ENCODE measurements around the gene NOXO1. TPM values are rescaled to one million over a fixed set of nuclear protein-coding genes. Genes with fewer than 3 reads are reported as not detected.

NOXO1 gene
- total and polyA plus RNA-seq, 9 of the 15 experiments (the other 6 are each of a cell fraction or from before 2014, with no cell fraction given) = not detected

DNA sequence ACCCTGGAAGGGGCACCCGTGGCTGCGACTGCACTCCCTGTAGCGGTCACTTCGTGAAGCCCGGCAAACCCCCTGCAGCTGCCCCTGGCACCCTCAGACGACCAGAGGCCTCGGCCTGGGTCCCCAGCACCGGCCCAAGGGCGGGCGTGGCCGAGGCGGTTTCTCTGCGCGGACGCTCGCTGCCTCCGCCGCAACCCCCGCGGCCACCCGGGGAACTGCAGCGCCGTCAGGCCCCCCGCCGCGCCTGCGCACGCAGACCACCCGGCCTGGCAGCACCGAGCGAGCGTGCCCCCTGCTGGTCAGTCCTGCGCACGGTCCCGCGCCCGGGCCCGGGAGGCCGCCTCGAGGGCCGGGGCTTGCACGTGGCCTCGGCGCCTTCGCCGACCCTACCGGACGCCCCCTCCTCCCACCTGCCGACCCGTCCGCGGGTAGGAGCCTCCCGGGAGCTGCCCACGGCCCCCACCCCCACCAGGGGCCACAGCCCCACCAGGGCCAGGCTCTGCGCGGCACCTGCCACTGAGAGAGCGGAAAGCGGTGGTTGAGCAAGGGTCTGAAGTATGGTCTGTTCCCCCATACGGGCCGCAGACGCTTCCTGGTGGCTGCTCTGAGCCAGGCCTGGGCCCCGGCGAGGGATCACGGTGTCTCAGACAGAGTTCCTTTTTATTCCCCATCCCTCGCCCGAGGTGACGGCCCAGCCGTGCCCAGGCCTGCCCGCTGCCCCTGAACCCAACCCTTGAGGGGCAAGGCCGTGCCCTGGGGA, 51.5 kb downstream of the NOXO1 start:
- peak overlapping the region; percentile 59 for H3K4me2 ChIP-seq (ENCODE audit: insufficient read depth, low read length)
- no peaks in the 10 kb centered on the region for H3K27me3 ChIP-seq (ENCODE audit: control insufficient read depth in 2 of 2, insufficient read depth in 2 of 2, low read length in 2 of 2)
- H3K36me3 ChIP-seq (ENCODE audit: control insufficient read depth, insufficient read depth, low read length) = no peaks in the 10 kb centered on the region
- ChIA-PET POLR2A (interaction anchor here (0.9 to 1.4 kb wide), 2 partner anchors 64 to 147 kb away, joined by 4 to 5 read pairs; partner anchors contain the start of genes NUBP2 and SPSB3), CTCF (ENCODE audit: low intra/inter-chr PET ratio) (interaction anchor here (0.6 to 3.4 kb wide), 7 partner anchors 58 to 683 kb away, joined by 3 to 51 read pairs (median 8); partner anchors contain the start of genes EME2, MEIOB and MRPS34)
- FAIRE-seq = peak; percentile 73
- no peaks in the 10 kb centered on the region for H3K79me2 ChIP-seq (ENCODE audit: control insufficient read depth, insufficient read depth, low read length)
- H4K20me1 ChIP-seq (replicated peaks; ENCODE audit: control insufficient read depth, insufficient read depth, low read length) = no peaks in the 10 kb centered on the region
- DNase-seq (ENCODE audit: extremely low read depth in 1 of 4, low spot score in 3 of 4) = peak; percentile 92 to 99 (median 96)
- WGBS (ENCODE audit: insufficient coverage, low coverage, missing lambda C conversion rate) = 13% methylated on average over 51 of the region's 70 CpGs
- peak overlapping the region; percentile 44 for H3K4me3 ChIP-seq
- peak; percentile 96 for ATAC-seq
- no peaks in the 10 kb centered on the region for H3K9me3 ChIP-seq (replicated peaks; ENCODE audit: control insufficient read depth, insufficient read depth, low read depth, low read length)
- peak overlapping the region; percentile 61 to 93; a peak in 3 of 4 replicates for H3K9ac ChIP-seq (ENCODE audit: insufficient read depth in 1 of 2, low read depth in 2 of 2, low read length in 2 of 2)
- H3K9me1 ChIP-seq (ENCODE audit: control insufficient read depth, insufficient read depth, low read length) = no peaks in the 10 kb centered on the region
- in situ Hi-C loops (cut with MboI) (loop anchor here (5.0 kb wide), 1 partner anchor 147 kb away; the partner anchor contains the start of genes NUBP2 and SPSB3), intact Hi-C loops (cut with micrococcal nuclease) (loop anchor here (2.0 kb wide), 1 partner anchor 65 kb away; no protein-coding TSS in a partner anchor)
- peak overlapping the region; percentile 95 for H2AFZ ChIP-seq (ENCODE audit: low read depth, low read length)
- peaks cover 4 to 39% of the 10 kb centered on the region in 2 experiments; a peak in 3 of 5 replicates for H3K4me1 ChIP-seq (replicated peaks in 1 of 2; ENCODE audit: control insufficient read depth in 2 of 2, insufficient read depth in 2 of 2, low read length in 2 of 2)
- no TSS peak for BruUV-seq (replicated peaks)
- peak overlapping the region; percentile 66 for H3K27ac ChIP-seq (ENCODE audit: extremely low read depth, low read depth, low read length)
- 0 out of 2 replicates have a peak, but pooled peaks have one; percentile 39 for TF ChIP-seq SAFB (IDR thresholded peaks at IDR 0.05; ENCODE audit: borderline replicate concordance, low read depth, low read length)
- TF ChIP-seq, protein P1, sequence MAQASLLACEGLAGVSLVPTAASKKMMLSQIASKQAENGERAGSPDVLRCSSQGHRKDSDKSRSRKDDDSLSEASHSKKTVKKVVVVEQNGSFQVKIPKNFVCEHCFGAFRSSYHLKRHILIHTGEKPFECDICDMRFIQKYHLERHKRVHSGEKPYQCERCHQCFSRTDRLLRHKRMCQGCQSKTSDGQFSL (CRISPR knock-in tag; IDR thresholded peaks at IDR 0.05) = no peak; the same call in 1 of the 2 replicates
- TF ChIP-seq, protein P1 (tag; IDR thresholded peaks at IDR 0.05) = 0 out of 4 replicates have a peak, but pooled peaks of 1 of the 2 experiments have one; percentile 27
- TF ChIP-seq, protein P2, sequence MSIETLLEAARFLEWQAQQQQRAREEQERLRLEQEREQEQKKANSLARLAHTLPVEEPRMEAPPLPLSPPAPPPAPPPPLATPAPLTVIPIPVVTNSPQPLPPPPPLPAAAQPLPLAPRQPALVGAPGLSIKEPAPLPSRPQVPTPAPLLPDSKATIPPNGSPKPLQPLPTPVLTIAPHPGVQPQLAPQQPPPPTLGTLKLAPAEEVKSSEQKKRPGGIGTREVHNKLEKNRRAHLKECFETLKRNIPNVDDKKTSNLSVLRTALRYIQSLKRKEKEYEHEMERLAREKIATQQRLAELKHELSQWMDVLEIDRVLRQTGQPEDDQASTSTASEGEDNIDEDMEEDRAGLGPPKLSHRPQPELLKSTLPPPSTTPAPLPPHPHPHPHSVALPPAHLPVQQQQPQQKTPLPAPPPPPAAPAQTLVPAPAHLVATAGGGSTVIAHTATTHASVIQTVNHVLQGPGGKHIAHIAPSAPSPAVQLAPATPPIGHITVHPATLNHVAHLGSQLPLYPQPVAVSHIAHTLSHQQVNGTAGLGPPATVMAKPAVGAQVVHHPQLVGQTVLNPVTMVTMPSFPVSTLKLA (conservative IDR thresholded peaks at IDR 0.05) = peak in 1 of 2 experiments; percentile 71; a peak in 2 of 4 replicates
- TF ChIP-seq MAZ (CRISPR knock-in tag; conservative IDR thresholded peaks at IDR 0.05 in 1 of 2, IDR thresholded peaks at IDR 0.05 in 1 of 2) = peak; percentile 59 to 79; a peak in 3 of 4 replicates
- 0 out of 2 replicates have a peak, but pooled peaks have one; percentile 17 for TF ChIP-seq MYNN (IDR thresholded peaks at IDR 0.05)
- TF ChIP-seq MYNN (CRISPR knock-in tag; IDR thresholded peaks at IDR 0.05) = no peak
- TF ChIP-seq, protein P3, sequence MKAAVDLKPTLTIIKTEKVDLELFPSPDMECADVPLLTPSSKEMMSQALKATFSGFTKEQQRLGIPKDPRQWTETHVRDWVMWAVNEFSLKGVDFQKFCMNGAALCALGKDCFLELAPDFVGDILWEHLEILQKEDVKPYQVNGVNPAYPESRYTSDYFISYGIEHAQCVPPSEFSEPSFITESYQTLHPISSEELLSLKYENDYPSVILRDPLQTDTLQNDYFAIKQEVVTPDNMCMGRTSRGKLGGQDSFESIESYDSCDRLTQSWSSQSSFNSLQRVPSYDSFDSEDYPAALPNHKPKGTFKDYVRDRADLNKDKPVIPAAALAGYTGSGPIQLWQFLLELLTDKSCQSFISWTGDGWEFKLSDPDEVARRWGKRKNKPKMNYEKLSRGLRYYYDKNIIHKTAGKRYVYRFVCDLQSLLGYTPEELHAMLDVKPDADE (conservative IDR thresholded peaks at IDR 0.05; ENCODE audit: control insufficient read depth, low read depth, low read length) = peak; percentile 63; the same call in 1 of the 2 replicates
- TF ChIP-seq STAG1 (CRISPR knock-in tag; IDR thresholded peaks at IDR 0.05; ENCODE audit: borderline replicate concordance) = peak; percentile 94
- TF ChIP-seq CBX2 (IDR thresholded peaks at IDR 0.05; ENCODE audit: insufficient read depth, low read length, poor library complexity, severe bottlenecking) = no peak
- TF ChIP-seq JUND (IDR thresholded peaks at IDR 0.05; ENCODE audit: borderline replicate concordance, low read depth, low read length) = peak; percentile 44
- TF ChIP-seq JUND (tag; IDR thresholded peaks at IDR 0.05; ENCODE audit: borderline replicate concordance, low read depth, low read length) = no peak; the same call in 2 of the 3 replicates
- peak; percentile 79; the same call in 1 of the 2 replicates for TF ChIP-seq ETV5 (CRISPR knock-in tag; IDR thresholded peaks at IDR 0.05; ENCODE audit: low read depth)
- peak; percentile 63 for TF ChIP-seq SMAD4 (CRISPR knock-in tag; conservative IDR thresholded peaks at IDR 0.05)

Data from K562 (cell line).